GM21786 (cell line): ENCODE data around the gene TMEM171.

Experiments used
- ATAC-seq: cut with Tn5 transposase; IDR thresholded peaks from one replicate; pipeline ENCODE4 v1.9.1; 2021; ENCODE audit not compliant: unreplicated experiment

Gene TMEM171

DNA sequence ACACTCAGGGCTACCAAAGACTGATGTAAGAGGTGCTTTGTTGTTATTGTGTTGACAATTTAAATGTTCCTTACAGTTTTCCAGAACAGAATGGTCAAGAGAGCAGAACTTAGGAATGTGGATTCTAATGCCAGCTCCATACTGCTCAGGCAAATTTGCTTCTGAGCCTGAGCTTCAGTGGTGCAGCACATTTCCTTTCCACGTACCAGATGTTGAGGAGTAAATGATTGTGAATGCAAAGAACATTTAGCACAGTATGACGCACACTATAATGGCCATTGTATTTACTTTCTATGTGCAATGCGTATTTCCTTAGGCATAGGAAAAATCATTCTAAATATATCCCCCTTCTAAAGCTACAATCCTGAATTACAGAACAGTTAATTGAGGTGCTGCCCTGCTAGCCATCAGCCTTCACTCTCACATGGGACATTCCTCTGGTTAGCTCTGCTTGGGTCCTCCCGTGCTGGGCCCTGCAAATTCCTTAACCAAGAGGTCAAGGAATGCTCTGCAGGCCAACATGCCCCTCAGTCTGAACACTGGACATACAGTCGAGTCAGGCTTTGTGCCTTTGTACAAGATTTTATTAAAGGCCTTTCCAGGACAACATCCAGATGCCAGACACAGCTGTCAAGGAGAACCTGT lies 31.5 kb downstream of the TMEM171 start:
- ATAC-seq, result no peak

DNA sequence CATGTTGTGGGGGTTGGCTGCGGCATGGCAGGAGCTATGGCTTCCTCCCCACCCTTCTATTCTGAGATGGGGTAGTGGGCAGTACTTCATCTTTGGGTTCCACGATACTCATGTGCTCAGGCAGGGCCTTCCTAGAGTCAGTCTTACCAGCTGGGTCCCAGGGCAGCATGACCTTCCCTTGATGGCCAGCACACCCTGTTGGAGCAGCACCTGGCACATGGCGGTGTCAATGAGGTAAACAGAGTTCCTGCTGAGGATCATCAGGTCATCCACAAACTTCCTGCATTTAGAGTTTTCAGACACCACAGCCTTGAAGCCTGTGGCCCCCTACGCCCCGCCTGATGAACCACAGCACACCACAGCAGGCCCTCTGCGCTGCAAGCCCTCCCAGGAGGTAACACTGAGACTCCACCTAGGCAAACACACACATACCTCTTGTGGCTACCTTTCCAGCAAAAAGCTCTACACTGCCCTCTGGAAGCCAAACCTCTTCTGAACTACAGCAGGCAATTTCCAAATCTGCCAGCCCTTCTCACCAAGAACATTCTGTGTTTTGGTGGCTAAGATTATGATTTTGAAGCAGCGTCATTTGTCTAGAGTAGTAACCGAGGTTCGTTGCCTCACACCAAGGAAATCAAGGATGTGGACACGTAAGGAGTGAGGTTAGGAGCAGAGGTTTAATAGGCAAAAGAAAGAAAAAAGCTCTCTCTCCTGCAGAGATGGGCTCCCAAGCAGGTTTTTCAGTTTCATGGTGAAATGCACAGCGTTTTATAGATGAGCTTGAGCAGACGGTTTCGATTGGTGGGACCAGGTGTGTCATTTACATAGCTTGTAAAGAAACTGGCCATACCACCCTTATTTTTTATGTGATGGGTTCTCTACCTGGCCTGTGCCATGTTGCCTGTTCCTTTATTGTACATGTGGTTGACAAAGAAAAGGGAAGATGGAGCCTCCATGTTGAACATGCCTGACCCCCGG lies 32.3 kb downstream of the TMEM171 start:
- ATAC-seq, result no peak

DNA sequence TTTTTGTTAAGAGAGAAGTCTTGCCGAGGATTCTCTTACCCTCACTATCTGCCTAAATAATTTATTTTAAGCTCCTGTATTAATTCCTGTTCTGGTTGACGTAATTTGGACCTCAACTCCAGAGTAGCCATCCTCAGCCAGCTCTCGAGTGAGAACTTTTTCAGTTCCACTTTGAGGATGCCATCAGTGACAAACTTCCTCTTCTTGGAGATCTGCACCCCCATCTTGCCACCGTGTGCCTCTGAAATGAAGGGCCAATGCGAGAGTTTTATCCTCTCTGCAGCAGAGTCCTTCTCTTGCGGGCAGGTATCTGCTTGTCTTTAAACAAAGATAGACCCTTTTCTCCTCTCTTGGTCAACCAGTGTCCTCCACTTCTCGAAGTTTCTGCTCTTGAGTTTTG lies 33.1 kb downstream of the TMEM171 start:
- no peak for ATAC-seq

DNA sequence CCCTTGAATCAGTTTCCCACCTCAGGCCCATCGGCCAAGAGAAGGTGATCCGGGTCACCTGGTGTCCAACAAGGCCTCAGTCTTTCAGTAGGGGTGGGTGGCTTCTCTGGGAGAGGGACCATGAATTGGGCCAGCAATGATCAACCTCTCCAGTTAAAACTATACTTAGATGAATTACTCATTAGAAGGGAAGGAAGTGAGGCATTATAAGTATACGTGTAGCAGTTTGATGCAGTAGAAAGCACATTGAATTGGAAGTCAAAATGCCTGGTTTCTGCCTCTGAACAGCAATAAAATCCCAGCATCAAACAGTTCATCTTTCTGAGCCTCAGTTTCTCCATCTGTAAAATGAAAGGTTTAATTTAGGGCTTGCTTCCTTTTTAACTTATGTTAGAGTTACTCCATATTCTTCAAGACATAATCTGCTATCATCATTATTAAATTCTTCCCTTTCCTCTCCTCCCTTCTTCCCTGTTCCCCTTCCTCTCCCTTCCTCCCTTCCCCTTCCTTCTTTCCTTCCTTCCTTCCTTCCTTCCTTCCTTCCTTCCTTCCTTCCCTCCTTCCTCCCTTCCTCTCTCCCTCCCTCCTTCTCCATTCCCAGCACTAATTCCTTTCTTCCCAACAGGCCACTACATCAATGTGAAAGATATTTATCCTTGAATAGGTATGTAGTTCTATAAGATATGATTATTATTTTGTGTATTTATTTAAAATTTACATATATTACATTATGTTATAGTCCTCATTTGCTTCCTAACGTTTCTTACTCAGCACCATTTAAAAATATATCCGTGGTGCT lies 34.0 kb downstream of the TMEM171 start:
- no peak for ATAC-seq

DNA sequence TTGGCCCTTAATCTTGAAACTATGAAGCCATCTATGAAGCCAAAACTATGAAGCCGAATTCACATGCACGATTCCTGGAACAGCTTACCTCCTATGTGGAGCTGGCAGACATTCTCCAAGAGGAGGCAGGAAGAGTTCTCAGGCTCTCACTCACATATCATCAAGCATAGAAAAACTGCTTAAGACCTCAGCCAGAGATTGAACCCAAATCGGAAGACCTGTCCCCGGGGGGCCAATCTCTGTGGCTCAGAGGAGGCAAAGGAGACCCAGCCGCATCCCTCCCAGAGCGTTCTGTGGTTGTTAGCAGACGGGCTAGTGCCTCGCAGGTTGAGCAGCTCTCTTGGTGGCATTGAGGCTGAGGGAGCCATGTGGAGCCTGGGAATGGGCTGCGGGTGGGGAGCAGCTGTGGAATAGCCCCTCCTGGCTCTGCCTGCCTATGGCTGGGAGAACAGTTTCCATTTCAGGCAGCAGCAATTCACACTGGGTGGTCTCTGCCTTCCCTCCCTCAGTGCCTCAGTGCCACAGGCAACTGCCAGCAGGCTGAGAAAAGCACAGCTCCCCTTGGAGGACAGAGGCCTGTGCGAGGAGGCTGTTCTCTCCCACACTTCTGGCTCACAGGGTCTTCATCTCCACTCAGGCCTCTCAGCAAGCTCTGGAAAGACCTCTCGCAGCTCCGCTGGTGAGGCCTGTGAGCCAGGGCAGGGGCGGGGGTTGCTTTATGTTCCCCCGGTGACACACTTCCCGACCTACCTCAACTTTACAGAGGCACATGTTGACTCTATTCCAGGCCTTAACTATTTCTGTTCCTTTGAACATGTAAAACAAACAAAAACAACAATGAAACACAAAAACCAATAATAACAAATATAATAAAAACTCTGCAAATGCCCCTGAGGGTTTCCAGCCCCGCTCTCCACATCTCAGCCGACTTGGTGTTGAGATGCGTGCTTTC lies 35.2 kb downstream of the TMEM171 start:
- no peak for ATAC-seq

DNA sequence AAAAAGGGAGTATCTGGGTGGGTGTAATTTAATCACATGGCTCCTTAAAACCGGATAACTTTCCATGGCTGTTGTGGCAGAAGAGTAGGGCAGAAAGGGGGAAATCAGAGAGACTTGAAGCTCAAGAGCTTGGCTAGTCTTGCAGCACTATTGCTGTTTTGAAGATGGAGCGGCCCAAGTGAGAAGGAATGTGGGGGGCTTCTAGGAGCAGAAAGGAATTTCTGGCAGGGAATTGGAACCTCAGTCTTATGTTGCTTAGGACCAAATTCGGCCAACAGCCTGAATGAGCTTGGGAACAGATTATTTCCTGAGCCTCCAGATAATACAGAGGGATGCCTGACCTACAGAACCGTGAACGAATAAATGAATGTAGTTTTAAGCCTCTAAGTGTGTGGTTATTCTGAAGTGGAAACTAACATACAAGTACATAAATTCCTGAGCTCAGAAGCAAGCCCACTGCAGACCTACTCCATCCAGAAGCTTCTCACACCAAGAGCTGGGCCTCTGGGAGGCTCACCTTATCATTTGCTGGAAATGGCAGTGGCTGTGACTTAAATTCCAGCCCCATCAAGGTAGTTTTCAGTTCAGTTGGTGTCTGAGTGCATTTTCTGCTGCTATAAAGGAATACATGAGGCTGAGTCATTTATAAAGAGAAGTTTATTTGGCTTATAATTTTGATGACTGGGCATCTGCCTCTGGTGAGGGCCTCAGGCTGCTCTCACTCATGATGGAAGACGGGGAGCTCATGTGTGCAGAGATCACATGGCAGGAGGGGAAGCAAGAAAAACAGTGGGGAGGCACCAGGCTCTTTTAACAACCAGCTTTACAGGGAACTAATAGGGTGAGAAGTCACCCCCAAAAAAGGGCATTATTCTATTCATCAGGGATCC lies 37.3 kb downstream of the TMEM171 start:
- no peak for ATAC-seq

DNA sequence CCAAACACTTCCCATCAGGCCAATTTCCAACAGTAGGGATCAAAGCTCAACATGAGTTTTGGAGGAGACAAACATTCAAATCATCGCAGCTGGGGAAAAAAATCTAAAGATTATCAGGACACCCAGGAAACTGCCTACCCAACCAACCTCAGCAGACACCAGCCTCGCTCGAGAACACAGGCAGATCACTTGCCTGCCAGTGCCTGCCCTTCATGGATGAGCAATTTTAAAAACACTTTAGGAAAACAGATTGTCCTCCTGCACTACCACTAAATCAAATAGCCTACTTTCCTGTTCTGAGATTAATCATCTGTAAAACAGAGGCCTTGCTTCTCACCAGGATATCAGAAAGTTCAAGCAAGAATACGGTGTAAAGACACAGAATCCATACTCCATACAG lies 37.9 kb downstream of the TMEM171 start:
- ATAC-seq, result no peak

DNA sequence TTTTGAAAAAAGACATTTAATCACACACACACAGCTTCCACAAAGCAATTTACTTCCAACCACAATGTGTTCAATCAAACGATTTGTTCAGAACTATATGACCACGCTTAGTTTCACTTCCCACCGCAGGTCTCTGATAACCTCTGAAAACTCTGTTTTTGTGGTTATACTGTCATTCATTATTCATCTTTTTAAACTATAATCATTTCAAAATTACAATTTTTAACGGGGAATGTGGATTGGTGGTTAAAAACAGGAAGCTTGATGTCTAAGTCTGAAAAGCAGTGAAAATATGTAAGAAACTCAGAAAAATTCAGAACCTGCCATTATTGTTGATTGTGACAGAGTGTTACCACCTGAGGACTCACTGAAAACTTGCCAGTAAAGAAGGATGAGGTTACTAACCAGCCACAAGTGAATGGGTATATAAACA lies 39.9 kb downstream of the TMEM171 start:
- ATAC-seq, result peak; percentile 61

DNA sequence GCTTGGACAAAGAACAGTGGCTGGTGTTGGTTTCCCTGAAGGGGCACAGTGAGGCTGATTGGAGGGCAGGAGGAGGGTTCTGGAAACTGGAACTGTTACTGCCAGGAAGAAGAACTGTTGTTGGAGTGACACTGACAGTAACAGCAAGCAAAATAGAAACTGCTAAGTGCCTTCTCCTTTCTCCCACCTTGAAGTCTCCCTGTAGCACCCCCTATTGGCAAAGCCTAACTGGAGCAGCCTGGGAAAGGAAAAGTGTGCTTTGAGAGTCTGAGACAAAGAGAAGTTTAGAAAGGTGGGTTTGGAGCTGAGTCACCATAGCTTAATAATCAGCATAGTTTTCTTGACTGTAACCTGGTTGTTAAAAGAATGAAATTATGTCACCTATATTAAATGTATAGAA lies 50.1 kb downstream of the TMEM171 start:
- no peak for ATAC-seq

DNA sequence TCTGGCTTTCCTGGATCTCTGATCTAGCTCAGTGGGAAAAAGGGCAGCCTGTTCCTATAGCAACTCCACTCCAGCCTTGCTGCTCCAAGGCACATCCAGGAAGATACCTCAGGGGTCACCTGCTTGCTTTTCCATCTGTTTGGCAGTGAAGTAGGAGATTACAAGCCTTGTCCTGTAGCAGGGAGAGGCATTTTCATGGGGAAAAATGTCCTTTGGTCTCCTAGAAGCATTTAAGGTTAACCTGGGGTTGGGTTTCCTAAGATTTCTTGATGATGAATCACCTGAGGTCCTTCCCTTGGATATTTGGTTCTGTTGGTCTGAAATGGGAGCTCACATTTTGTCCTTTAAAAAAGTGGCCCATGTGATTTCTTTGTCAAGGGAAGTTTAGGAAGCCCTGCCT lies 51.1 kb downstream of the TMEM171 start:
- ATAC-seq, result no peak

DNA sequence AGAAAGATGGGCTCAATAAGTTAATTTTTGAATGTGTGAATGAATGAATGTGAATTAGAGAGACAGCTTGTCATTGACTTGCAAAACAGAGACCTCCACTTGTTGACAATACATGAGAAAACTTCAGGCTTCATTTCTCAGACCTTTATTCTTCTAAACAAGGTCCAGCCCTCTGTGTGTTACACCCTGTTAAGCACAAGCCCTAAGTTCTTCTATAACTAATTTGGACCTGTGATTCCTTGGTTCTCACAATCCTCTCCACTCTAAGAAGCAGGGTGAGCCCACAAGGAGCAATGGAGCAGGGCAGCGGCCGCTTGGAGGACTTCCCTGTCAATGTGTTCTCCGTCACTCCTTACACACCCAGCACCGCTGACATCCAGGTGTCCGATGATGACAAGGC lies 52.6 kb downstream of the TMEM171 start, which contains the start of gene TMEM174:
TMEM174 (plus strand) TSS at position 243 of the 400 bp plus-strand sequence; CDS start at position 294, 51 bp downstream.
- ATAC-seq, result no peak

DNA sequence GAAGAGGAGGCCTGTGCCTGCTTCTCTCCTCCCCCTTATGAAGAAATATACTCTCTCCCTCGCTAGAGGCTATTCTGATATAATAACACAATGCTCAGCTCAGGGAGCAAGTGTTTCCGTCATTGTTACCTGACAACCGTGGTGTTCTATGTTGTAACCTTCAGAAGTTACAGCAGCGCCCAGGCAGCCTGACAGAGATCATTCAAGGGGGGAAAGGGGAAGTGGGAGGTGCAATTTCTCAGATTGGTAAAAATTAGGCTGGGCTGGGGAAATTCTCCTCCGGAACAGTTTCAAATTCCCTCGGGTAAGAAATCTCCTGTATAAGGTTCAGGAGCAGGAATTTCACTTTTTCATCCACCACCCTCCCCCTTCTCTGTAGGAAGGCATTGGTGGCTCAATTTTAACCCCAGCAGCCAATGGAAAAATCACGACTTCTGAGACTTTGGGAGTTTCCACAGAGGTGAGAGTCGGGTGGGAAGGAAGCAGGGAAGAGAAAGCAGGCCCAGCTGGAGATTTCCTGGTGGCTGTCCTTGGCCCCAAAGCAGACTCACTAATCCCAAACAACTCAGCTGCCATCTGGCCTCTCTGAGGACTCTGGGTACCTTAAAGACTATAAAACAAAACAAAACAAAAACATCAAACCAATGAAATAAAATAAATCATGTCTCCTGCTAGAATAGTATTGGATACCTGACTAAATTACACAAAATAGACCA lies 53.9 kb downstream of the TMEM171 start:
- ATAC-seq, result no peak

DNA sequence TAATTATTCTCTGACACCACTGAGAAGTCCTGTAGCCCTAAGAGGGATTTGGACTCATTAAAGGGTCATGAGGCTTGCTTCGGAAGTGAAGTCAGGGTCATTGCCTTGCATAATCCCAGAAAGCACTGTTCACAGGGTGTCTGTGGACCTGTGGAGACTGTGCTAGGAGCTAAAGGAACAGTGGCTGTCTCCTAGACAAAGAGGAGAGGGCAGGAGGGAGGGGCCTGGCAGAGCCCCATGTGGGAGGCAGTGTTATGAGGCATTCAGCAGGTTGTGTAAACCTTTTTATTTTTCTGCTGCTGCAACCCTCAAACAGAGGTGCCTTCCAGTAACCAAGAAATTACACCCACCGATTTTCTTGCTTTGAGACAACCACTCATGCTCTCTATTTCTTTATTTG lies 55.9 kb downstream of the TMEM171 start:
- ATAC-seq, result no peak

DNA sequence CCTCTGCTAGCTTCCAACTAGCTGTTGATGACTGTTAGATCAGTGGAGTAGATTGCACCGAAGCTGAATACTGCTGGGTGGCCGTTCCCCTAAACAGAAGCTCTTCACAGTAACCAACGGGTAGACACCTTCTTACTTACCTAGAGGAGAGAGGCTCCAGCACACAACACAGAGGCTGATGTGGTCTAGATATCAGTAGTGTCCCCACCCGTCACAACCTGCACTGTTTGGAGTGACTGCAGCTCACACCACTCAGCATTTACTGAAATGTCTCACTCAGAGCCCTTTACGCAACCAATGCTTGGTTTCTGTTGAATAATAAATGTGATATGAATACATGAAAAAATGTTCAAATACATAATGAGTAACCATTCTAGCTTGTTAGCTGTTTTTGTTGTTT lies 57.9 kb downstream of the TMEM171 start:
- no peak for ATAC-seq

DNA sequence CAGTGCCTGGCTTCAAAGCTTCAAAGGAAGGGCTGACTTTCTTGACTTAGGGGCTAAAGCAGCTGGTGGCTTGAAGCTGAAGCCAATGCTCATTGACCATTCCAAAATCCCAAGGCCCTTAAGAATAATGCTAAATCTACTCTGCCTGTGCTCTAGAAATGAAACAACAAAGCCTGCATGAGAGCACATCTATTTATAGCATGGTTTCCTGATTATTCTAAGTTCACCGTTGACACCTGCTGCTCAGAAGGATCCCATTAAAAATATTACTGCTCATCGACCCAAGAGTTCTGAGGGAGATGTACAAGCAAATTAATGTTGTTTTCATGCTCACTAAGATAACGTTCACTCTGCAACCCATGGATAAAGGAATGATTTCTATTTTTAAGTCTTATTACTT lies 59.4 kb downstream of the TMEM171 start:
- no peak for ATAC-seq

DNA sequence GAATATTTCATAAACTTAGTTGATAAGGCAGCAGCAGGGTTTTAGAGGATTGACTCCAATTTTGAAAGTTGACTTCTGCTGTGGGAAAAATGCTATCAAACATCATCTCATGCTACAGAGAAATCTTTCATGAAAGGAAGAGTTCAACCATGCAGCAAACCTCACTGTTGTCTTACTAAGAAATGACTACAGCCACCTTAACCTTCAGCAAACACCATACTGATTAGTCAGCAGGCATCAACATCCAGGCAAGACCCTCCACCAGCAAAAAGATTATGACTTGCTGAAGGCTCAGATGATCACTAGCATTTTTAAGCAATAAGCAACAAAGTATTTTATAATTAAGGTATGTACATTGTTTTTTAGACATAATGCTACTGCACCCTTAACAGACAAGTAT lies 60.2 kb downstream of the TMEM171 start:
- ATAC-seq, result no peak
